Activated T-cell treated with anti-CD3 and anti-CD28 coated beads, Interleukin-2, amount 50 U/mL, for 72 hours (primary cell): ENCODE data around the gene PADI2. TPM values are rescaled to one million over a fixed set of nuclear protein-coding genes. Genes with fewer than 3 reads are reported as not detected.

ENCODE experiments used
- ATAC-seq, 2 donors: fragments of 150-1000 bp; cut with Tn5 transposase; replicated peaks in 1 of 2; 2 replicates each; pipeline ENCODE4 v1.10.0; 2021; ENCODE audit warnings: moderate library complexity in 2 of 2, mild to moderate bottlenecking in 1 of 2
- DNase-seq, 2 donors: peaks; one replicate each; pipeline ENCODE4 v3.0.0; 2021 to 2022; ENCODE audit warnings: mixed read lengths in 1 of 2
- H3K27ac Mint-ChIP-seq: one replicate; pipeline ENCODE4 v1.8.0; 2022; ENCODE audit warnings: mild to moderate bottlenecking, moderate library complexity, mixed read lengths
- H3K27me3 Mint-ChIP-seq: one replicate; pipeline ENCODE4 v1.8.0; 2022; ENCODE audit warnings: low read depth, mixed read lengths
- H3K36me3 Mint-ChIP-seq, 2 donors: one replicate each; pipeline ENCODE4 v1.8.0; 2022; ENCODE audit warnings: mixed read lengths in 2 of 2, mild to moderate bottlenecking in 1 of 2; ENCODE audit not compliant: insufficient read depth in 2 of 2
- H3K4me1 Mint-ChIP-seq: one replicate; pipeline ENCODE4 v1.8.0; 2022; ENCODE audit warnings: low read depth, mixed read lengths
- H3K4me3 Mint-ChIP-seq, 2 donors: one replicate each; pipeline ENCODE4 v1.8.0; 2022; ENCODE audit warnings: mild to moderate bottlenecking in 2 of 2, mixed read lengths in 2 of 2, moderate library complexity in 2 of 2
- H3K9me3 Mint-ChIP-seq, 2 donors: one replicate each; pipeline ENCODE4 v1.8.0; 2022; ENCODE audit warnings: mixed read lengths in 2 of 2
- total RNA-seq, 2 donors: library from RNA; stranded (reverse); gene quantifications; one replicate each; pipeline ENCODE4 v1.2.3, GENCODE V29; 2022

Gene PADI2
- total RNA-seq, 2 donors from 2014 or later: 0.10 to 0.14 TPM

DNA sequence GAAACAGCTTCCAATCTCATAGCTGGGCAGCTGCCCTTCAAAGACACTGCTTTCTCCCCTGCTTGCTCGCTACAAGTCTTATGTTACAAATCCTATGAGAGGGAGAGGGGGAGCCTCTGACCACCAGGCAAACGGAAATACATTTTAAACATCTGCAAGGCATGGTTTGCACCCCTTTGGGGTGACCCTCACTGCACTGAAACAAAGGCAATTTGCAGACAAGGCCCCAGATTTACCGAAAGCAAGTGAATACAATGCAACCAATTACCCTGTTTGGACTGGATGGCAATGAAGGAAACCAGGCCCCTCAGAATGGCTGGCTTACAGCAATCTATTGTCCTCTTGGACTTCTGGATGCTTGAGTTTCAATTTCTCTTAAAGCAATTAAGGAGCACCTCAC lies 95.7 kb downstream of the PADI2 start:
- no peaks in the 10 kb centered on the region for H3K9me3 Mint-ChIP-seq
- no peak for DNase-seq
- no peak for ATAC-seq
- H3K4me3 Mint-ChIP-seq: no peak overlapping the region
- H3K27me3 Mint-ChIP-seq: no peaks in the 10 kb centered on the region
- peaks cover 0 to 13% of the 10 kb centered on the region in 2 donors for H3K36me3 Mint-ChIP-seq
- peaks cover 12% of the 10 kb centered on the region for H3K4me1 Mint-ChIP-seq
- H3K27ac Mint-ChIP-seq: peak overlapping the region; percentile 22

DNA sequence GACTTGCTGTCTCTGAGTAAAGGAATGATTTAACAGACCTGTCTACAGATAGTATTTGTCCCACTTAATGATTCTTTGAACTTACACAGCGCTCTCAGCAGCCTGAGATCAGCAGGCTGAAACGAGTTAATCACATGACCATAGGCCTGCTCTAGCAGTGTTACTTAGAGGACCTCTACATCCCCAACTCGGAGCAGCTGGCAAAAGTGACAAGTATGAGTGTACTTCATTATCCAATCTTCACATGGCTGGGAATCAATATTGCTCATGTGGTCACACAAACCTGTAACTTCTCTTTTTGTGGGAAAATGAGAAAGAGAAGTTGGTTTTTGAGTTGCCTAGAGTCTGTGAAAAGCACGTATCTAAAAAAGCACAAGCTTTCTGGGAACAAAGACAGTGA lies 96.1 kb downstream of the PADI2 start:
- H3K4me1 Mint-ChIP-seq: peaks cover 12% of the 10 kb centered on the region
- ATAC-seq (no peak), DNase-seq (no peak)
- H3K4me3 Mint-ChIP-seq: no peak overlapping the region
- peaks cover 0 to 12% of the 10 kb centered on the region in 2 donors for H3K36me3 Mint-ChIP-seq
- no peaks in the 10 kb centered on the region for H3K27me3 Mint-ChIP-seq
- H3K9me3 Mint-ChIP-seq: no peaks in the 10 kb centered on the region
- H3K27ac Mint-ChIP-seq: peak overlapping the region; percentile 14

DNA sequence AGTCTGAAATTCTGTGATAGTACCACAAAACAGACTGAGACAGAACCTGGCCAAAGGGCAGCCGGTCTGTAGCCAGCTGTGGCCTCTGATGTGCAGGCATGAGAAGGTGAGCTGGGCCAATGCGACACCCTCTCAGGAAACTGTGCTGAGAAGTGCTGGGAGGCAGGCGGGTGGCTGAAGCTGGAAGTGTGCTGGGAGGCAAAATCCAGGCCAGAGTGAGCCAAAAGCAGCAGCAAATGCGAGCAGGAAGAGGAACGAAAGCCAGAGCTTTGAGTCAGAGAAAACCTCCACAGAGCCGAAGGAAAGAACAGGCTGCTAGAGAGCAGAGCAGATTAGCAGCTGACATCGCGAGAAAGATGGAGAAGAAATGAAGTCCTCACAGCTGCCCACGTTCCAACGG lies 97.4 kb downstream of the PADI2 start:
- Mint-ChIP-seq H3K4me3 (no peak overlapping the region), H3K36me3 (peaks cover 0 to 8% of the 10 kb centered on the region in 2 donors), H3K27me3 (no peaks in the 10 kb centered on the region), H3K27ac (no peak overlapping the region), H3K4me1 (peaks cover 12% of the 10 kb centered on the region), H3K9me3 (no peaks in the 10 kb centered on the region)
- ATAC-seq (no peak), DNase-seq (no peak)

- ATAC-seq (no peak), DNase-seq (no peak)
- peaks cover 12% of the 10 kb centered on the region for H3K4me1 Mint-ChIP-seq
- H3K27me3 Mint-ChIP-seq: no peaks in the 10 kb centered on the region
- H3K4me3 Mint-ChIP-seq: no peak overlapping the region
- no peaks in the 10 kb centered on the region for H3K9me3 Mint-ChIP-seq
- no peak overlapping the region for H3K27ac Mint-ChIP-seq
- peaks cover 0 to 8% of the 10 kb centered on the region in 2 donors for H3K36me3 Mint-ChIP-seq
Observed at GRCh38 chr1:17020502-17020901, 98.7 kb downstream of the PADI2 start.

DNA sequence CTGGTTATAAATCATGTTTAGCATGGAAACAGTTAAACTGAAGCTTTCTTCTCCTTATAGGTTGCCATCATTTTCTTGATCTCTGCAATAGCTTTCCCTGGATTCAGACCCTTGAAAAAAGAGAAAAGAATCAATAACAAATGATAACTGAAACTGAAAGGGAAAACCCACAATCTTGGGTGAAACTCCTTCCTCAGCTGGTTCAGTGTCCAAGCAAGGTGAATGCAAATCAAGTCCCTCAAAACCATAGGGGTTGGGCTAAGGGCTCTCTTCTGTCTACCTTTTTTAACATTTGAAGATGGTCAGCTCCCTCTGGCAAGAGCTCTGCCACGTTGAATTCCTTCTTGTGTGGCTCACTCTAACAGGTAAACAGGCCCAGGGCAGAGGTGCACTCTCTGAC lies 100.4 kb downstream of the PADI2 start:
- ATAC-seq (no peak), DNase-seq (no peak)
- peaks cover 12% of the 10 kb centered on the region for H3K4me1 Mint-ChIP-seq

GRCh38 chr1:17017435-17017834 lies 101.8 kb downstream of the PADI2 start:
- ATAC-seq (no peak), DNase-seq (no peak)
- no peaks in the 10 kb centered on the region for H3K9me3 Mint-ChIP-seq
- H3K36me3 Mint-ChIP-seq: peaks cover 0 to 7% of the 10 kb centered on the region in 2 donors
- no peaks in the 10 kb centered on the region for H3K27me3 Mint-ChIP-seq
- H3K4me1 Mint-ChIP-seq: peaks cover 12% of the 10 kb centered on the region
- H3K27ac Mint-ChIP-seq: no peak overlapping the region
- no peak overlapping the region for H3K4me3 Mint-ChIP-seq

More for the DNA sequence above, 100.4 kb downstream of the PADI2 start:
- Mint-ChIP-seq H3K36me3 (peaks cover 0 to 7% of the 10 kb centered on the region in 2 donors), H3K27me3 (no peaks in the 10 kb centered on the region), H3K9me3 (no peaks in the 10 kb centered on the region), H3K27ac (peak overlapping the region; percentile 88), H3K4me3 (no peak overlapping the region)

Other genes with a start within 250 kb of the PADI2 start
- 1,000 to 10,000 TPM; 1,100 to 1,278 TPM for gene RNU1-2, start 223.5 kb downstream of the PADI2 start, total RNA-seq
- 10 to 100 TPM; 16.8 to 24.7 TPM for gene CROCC, start 197.5 kb downstream of the PADI2 start, total RNA-seq
- gene MFAP2, start 138.8 kb downstream of the PADI2 start, total RNA-seq: under 1 TPM; 0.37 to 0.67 TPM
- 10 to 100 TPM; 22.2 to 23.8 TPM for gene ATP13A2, start 107.5 kb downstream of the PADI2 start, total RNA-seq
- gene SDHB, start 65.4 kb downstream of the PADI2 start, total RNA-seq: 100 to 1,000 TPM in 1 of 2 donors, 10 to 100 TPM in 1; 98.2 to 101 TPM
- gene PADI1, start 85.7 kb upstream of the PADI2 start, total RNA-seq: not detected
- not detected for gene PADI3, start 129.6 kb upstream of the PADI2 start, total RNA-seq
- 1 to 10 TPM in 1 of 2 donors, under 1 TPM in 1; 0.79 to 1.9 TPM for gene PADI4, start 188.7 kb upstream of the PADI2 start, total RNA-seq